Measurements from ENCODE around the gene MRTFB. TPM values are rescaled to one million over a fixed set of nuclear protein-coding genes. Genes with fewer than 3 reads are reported as not detected.
"Not testable (repeated sequence)": the region's sequence is repeated elsewhere in the genome, so short reads cannot be mapped to it uniquely, and the experiment has no call there.

MRTFB gene
- total and polyA plus RNA-seq, 2 donors (not counting 1 experiment from before 2014, with no cell fraction given): 8.8 to 9.8 TPM

- no peak overlapping the region for H2AFZ ChIP-seq (ENCODE audit: low read length)
- H3K4me2 ChIP-seq (ENCODE audit: extremely low read depth, insufficient read depth, low read length): no peak overlapping the region
- TF ChIP-seq EZH2 (IDR thresholded peaks at IDR 0.05; ENCODE audit: low read length, missing control alignments) (no peak), CTCF (conservative IDR thresholded peaks at IDR 0.05 in 1 of 2, IDR thresholded peaks at IDR 0.05 in 1 of 2; ENCODE audit: low read depth in 1 of 2, low read length in 2 of 2) (no peak)
- H3K79me2 ChIP-seq (ENCODE audit: control insufficient read depth, insufficient read depth, low read length): no peaks in the 10 kb centered on the region
- H3K9ac ChIP-seq (ENCODE audit: insufficient read depth, low read length): no peak overlapping the region
- DNase-seq (ENCODE audit: low read depth in 2 of 2): no peak
- no peaks in the 10 kb centered on the region for H3K27me3 ChIP-seq (ENCODE audit: control insufficient read depth, insufficient read depth, low read length)
- peaks cover 14% of the 10 kb centered on the region for H3K4me1 ChIP-seq (ENCODE audit: control insufficient read depth, extremely low read depth, insufficient read depth, low read length)
- H3K36me3 ChIP-seq (ENCODE audit: control insufficient read depth, insufficient read depth, low read length): no peaks in the 10 kb centered on the region
- H4K20me1 ChIP-seq (ENCODE audit: control insufficient read depth, extremely low read depth, insufficient read depth, low read length): no peaks in the 10 kb centered on the region
- H3K4me3 ChIP-seq (replicated peaks in 1 of 4; ENCODE audit: control extremely low read depth in 1 of 4, insufficient read depth in 1 of 4, low read depth in 3 of 4, low read length in 4 of 4): no peak overlapping the region
- no peaks in the 10 kb centered on the region for H3K9me3 ChIP-seq (ENCODE audit: control insufficient read depth, insufficient read depth, low read depth, low read length)
- H3K27ac ChIP-seq (ENCODE audit: insufficient read depth, low read length): no peak overlapping the region
Observed at GRCh38 chr16:14182999-14183398, 111.9 kb downstream of the MRTFB start.

- not testable (repeated sequence) for H3K36me3 ChIP-seq (ENCODE audit: control insufficient read depth, insufficient read depth, low read length); H3K4me2 ChIP-seq (ENCODE audit: extremely low read depth, insufficient read depth, low read length); H3K27ac ChIP-seq (ENCODE audit: insufficient read depth, low read length); DNase-seq (ENCODE audit: low read depth in 2 of 2); H2AFZ ChIP-seq (ENCODE audit: low read length); H3K79me2 ChIP-seq (ENCODE audit: control insufficient read depth, insufficient read depth, low read length); H3K27me3 ChIP-seq (ENCODE audit: control insufficient read depth, insufficient read depth, low read length); H3K9ac ChIP-seq (ENCODE audit: insufficient read depth, low read length); H4K20me1 ChIP-seq (ENCODE audit: control insufficient read depth, extremely low read depth, insufficient read depth, low read length); H3K4me3 ChIP-seq (replicated peaks in 1 of 4; ENCODE audit: control extremely low read depth in 1 of 4, insufficient read depth in 1 of 4, low read depth in 3 of 4, low read length in 4 of 4); H3K9me3 ChIP-seq (ENCODE audit: control insufficient read depth, insufficient read depth, low read depth, low read length)
- H3K4me1 ChIP-seq (ENCODE audit: control insufficient read depth, extremely low read depth, insufficient read depth, low read length): peaks cover 14% of the 10 kb centered on the region
Observed at GRCh38 chr16:14183962-14184361, 112.8 kb downstream of the MRTFB start.

GRCh38 chr16:14186007-14186794 lies 115.1 kb downstream of the MRTFB start:
- H3K4me2 ChIP-seq (ENCODE audit: extremely low read depth, insufficient read depth, low read length): peak overlapping the region; percentile 85
- H3K9me3 ChIP-seq (ENCODE audit: control insufficient read depth, insufficient read depth, low read depth, low read length): no peaks in the 10 kb centered on the region
- H3K27me3 ChIP-seq (ENCODE audit: control insufficient read depth, insufficient read depth, low read length): no peaks in the 10 kb centered on the region
- peak; percentile 89 to 92 for DNase-seq (ENCODE audit: low read depth in 2 of 2)
- H3K27ac ChIP-seq (ENCODE audit: insufficient read depth, low read length): peak overlapping the region; percentile 60
- TF ChIP-seq CTCF (conservative IDR thresholded peaks at IDR 0.05 in 1 of 2, IDR thresholded peaks at IDR 0.05 in 1 of 2; ENCODE audit: low read depth in 1 of 2, low read length in 2 of 2) (peak; percentile 70 to 71), EZH2 (IDR thresholded peaks at IDR 0.05; ENCODE audit: low read length, missing control alignments) (no peak)
- peak overlapping the region; percentile 34 for H3K9ac ChIP-seq (ENCODE audit: insufficient read depth, low read length)
- no peaks in the 10 kb centered on the region for H3K36me3 ChIP-seq (ENCODE audit: control insufficient read depth, insufficient read depth, low read length)
- H3K4me3 ChIP-seq (replicated peaks in 1 of 4; ENCODE audit: control extremely low read depth in 1 of 4, insufficient read depth in 1 of 4, low read depth in 3 of 4, low read length in 4 of 4): peak overlapping the region; percentile 16 to 48 (median 30)
- no peaks in the 10 kb centered on the region for H4K20me1 ChIP-seq (ENCODE audit: control insufficient read depth, extremely low read depth, insufficient read depth, low read length)
- H3K79me2 ChIP-seq (ENCODE audit: control insufficient read depth, insufficient read depth, low read length): no peaks in the 10 kb centered on the region
- peak overlapping the region; percentile 37 for H2AFZ ChIP-seq (ENCODE audit: low read length)
- H3K4me1 ChIP-seq (ENCODE audit: control insufficient read depth, extremely low read depth, insufficient read depth, low read length): peaks cover 10% of the 10 kb centered on the region

Data from fibroblast of lung (primary cell).